MM.1S (cell line): Measurements from ENCODE around the gene TAS2R14.

Experiments used
- DNase-seq: peaks from one replicate; pipeline ENCODE4 v3.0.0-alpha.2; 2015
- H2AFZ ChIP-seq: fragments of 300-600 bp; sonication (generic); 2 replicates; pipeline ENCODE4 v1.6.0; 2016; ENCODE audit warnings: antibody characterized with exemption, low read length
- H3F3A ChIP-seq: fragments of 300-600 bp; sonication (generic); 2 replicates; pipeline ENCODE4 v1.6.1; 2016; ENCODE audit warnings: mild to moderate bottlenecking, antibody characterized with exemption, low read length, moderate library complexity, mixed read lengths; ENCODE audit not compliant: insufficient read depth
- H3K27ac ChIP-seq: fragments of 300-600 bp; sonication (generic); 2 replicates; pipeline ENCODE4 v1.5.1; 2016; ENCODE audit warnings: mild to moderate bottlenecking, low read length
- H3K27me3 ChIP-seq: fragments of 300-600 bp; sonication (generic); replicated peaks from 2 replicates; pipeline ENCODE4 v1.6.0; 2016; ENCODE audit warnings: low read length; ENCODE audit not compliant: insufficient read depth
- H3K36me3 ChIP-seq: fragments of 300-600 bp; sonication (generic); replicated peaks from 2 replicates; pipeline ENCODE4 v1.6.1; 2016; ENCODE audit warnings: mild to moderate bottlenecking, low read length, mixed read lengths; ENCODE audit not compliant: insufficient read depth
- H3K4me1 ChIP-seq: fragments of 300-600 bp; sonication (generic); 2 replicates; pipeline ENCODE4 v1.6.1; 2016; ENCODE audit warnings: low read length, mixed read lengths
- H3K4me2 ChIP-seq: fragments of 300-600 bp; sonication (generic); 2 replicates; pipeline ENCODE4 v1.6.0; 2016; ENCODE audit warnings: low read depth, low read length
- H3K4me3 ChIP-seq: fragments of 300-600 bp; sonication (generic); 2 replicates; pipeline ENCODE4 v1.5.1; 2016; ENCODE audit warnings: low read length, mixed read lengths
- H3K79me2 ChIP-seq: fragments of 300-600 bp; sonication (generic); 2 replicates; pipeline ENCODE4 v1.6.1; 2016; ENCODE audit warnings: mixed run types, low read length, mixed read lengths
- H3K9ac ChIP-seq: fragments of 300-600 bp; sonication (generic); 2 replicates; pipeline ENCODE4 v1.6.1; 2016; ENCODE audit warnings: low read length, mixed read lengths
- H3K9me2 ChIP-seq: fragments of 300-600 bp; sonication (generic); replicated peaks from 2 replicates; pipeline ENCODE4 v1.6.1; 2016; ENCODE audit warnings: mild to moderate bottlenecking, low read length, mixed read lengths; ENCODE audit not compliant: insufficient read depth
- H3K9me3 ChIP-seq: fragments of 300-600 bp; sonication (generic); replicated peaks from 2 replicates; pipeline ENCODE4 v1.6.1; 2016; ENCODE audit warnings: mild to moderate bottlenecking, low read length, mixed read lengths; ENCODE audit not compliant: insufficient read depth
- H4K20me1 ChIP-seq: fragments of 300-600 bp; sonication (generic); 2 replicates; pipeline ENCODE4 v1.6.1; 2016; ENCODE audit warnings: mild to moderate bottlenecking, low read length, moderate library complexity, mixed read lengths; ENCODE audit not compliant: insufficient read depth
- CTCF ChIP-seq: fragments of 300-600 bp; sonication (generic); IDR thresholded peaks from 2 replicates; pipeline ENCODE4 v1.5.1; 2016; ENCODE audit warnings: antibody characterized with exemption, low read length, mixed read lengths
- EZH2 ChIP-seq: fragments of 300-600 bp; sonication (generic); optimal IDR thresholded peaks from 2 replicates; pipeline ENCODE3; 2017; ENCODE audit warnings: low read depth, mild to moderate bottlenecking, antibody characterized with exemption, low read length, mixed read lengths
- EZH2phosphoT487 ChIP-seq: fragments of 300-600 bp; sonication (generic); IDR thresholded peaks from 2 replicates; pipeline ENCODE4 v1.6.1; 2018; ENCODE audit warnings: antibody characterized with exemption, low read length

The TAS2R14 gene

DNA sequence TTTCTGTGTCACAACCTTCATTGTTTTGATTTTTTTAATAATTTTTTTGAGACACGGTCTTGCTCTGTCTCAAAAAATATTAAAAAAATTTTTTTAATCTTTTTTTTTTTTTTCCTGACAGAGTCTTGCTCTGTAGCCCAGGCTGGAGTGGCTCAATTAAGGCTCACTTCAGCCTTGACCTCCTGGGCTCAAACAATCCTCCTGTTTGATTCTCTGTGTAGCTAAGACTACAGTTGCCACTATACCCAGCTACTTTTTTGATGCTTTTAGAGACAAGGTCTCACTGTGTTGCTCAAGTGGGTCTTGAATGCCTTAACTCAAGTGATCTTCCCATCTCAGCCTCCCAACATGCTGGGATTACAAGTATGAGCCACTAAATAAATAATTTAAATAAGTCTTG lies 19.3 kb downstream of the TAS2R14 start:
- H3F3A ChIP-seq, result no peaks in the 10 kb centered on the region
- no peak overlapping the region for H3K4me3 ChIP-seq
- no peak for DNase-seq
- H2AFZ ChIP-seq, result no peak overlapping the region
- H3K9ac ChIP-seq, result no peak overlapping the region
- H3K79me2 ChIP-seq, result no peaks in the 10 kb centered on the region
- H3K27ac ChIP-seq, result no peak overlapping the region
- no peaks in the 10 kb centered on the region for H3K9me3 ChIP-seq
- no peaks in the 10 kb centered on the region for H3K4me1 ChIP-seq
- no peaks in the 10 kb centered on the region for H3K27me3 ChIP-seq
- no peak overlapping the region for H3K4me2 ChIP-seq
- H3K9me2 ChIP-seq, result no peaks in the 10 kb centered on the region
- TF ChIP-seq EZH2 (no peak), CTCF (no peak), EZH2phosphoT487 (no peak)
- no peaks in the 10 kb centered on the region for H4K20me1 ChIP-seq
- H3K36me3 ChIP-seq, result no peaks in the 10 kb centered on the region

GRCh38 chr12:10910380-10910779 lies 28.7 kb downstream of the TAS2R14 start:
- no peaks in the 10 kb centered on the region for H3K79me2 ChIP-seq
- no peak overlapping the region for H3K4me3 ChIP-seq
- H2AFZ ChIP-seq, result no peak overlapping the region
- no peaks in the 10 kb centered on the region for H3K27me3 ChIP-seq
- H3K27ac ChIP-seq, result no peak overlapping the region
- H3K4me2 ChIP-seq, result no peak overlapping the region
- no peaks in the 10 kb centered on the region for H3K4me1 ChIP-seq
- no peaks in the 10 kb centered on the region for H3K9me3 ChIP-seq
- TF ChIP-seq EZH2phosphoT487 (no peak), EZH2 (no peak), CTCF (no peak)
- H3K36me3 ChIP-seq, result no peaks in the 10 kb centered on the region
- no peaks in the 10 kb centered on the region for H3K9me2 ChIP-seq
- H4K20me1 ChIP-seq, result no peaks in the 10 kb centered on the region
- DNase-seq, result no peak
- H3F3A ChIP-seq, result no peaks in the 10 kb centered on the region
- H3K9ac ChIP-seq, result no peak overlapping the region

GRCh38 chr12:10909462-10909861 lies 29.6 kb downstream of the TAS2R14 start, which contains the start of gene TAS2R13:
Gene TAS2R13 (minus strand): TSS chr12:10909562. CDS start chr12:10909298, 264 bp downstream.
- no peaks in the 10 kb centered on the region for H3K4me1 ChIP-seq
- H3F3A ChIP-seq, result no peaks in the 10 kb centered on the region
- H3K27me3 ChIP-seq, result no peaks in the 10 kb centered on the region
- H3K9me2 ChIP-seq, result no peaks in the 10 kb centered on the region
- TF ChIP-seq EZH2phosphoT487, result no peak
- no peak within 1 kb of the TSS for H3K9ac ChIP-seq
- H2AFZ ChIP-seq, result no peak within 1 kb of the TSS
- H3K79me2 ChIP-seq, result no peaks in the 10 kb centered on the region
- H3K9me3 ChIP-seq, result no peaks in the 10 kb centered on the region
- DNase-seq, result no peak
- no peak within 1 kb of the TSS for H3K4me2 ChIP-seq
- no peak within 1 kb of the TSS for H3K4me3 ChIP-seq
- H3K36me3 ChIP-seq, result no peaks in the 10 kb centered on the region
- H4K20me1 ChIP-seq, result no peaks in the 10 kb centered on the region
- no peak within 1 kb of the TSS for H3K27ac ChIP-seq

- no peak overlapping the region for H2AFZ ChIP-seq
- H3K27me3 ChIP-seq, result no peaks in the 10 kb centered on the region
- no peak overlapping the region for H3K9ac ChIP-seq
- TF ChIP-seq EZH2 (no peak), CTCF (no peak), EZH2phosphoT487 (no peak)
- H3F3A ChIP-seq, result no peaks in the 10 kb centered on the region
- H3K27ac ChIP-seq, result no peak overlapping the region
- no peaks in the 10 kb centered on the region for H3K79me2 ChIP-seq
- H3K9me2 ChIP-seq, result no peaks in the 10 kb centered on the region
- H3K36me3 ChIP-seq, result no peaks in the 10 kb centered on the region
- DNase-seq, result no peak
- H3K9me3 ChIP-seq, result no peaks in the 10 kb centered on the region
- no peaks in the 10 kb centered on the region for H3K4me1 ChIP-seq
- H4K20me1 ChIP-seq, result no peaks in the 10 kb centered on the region
- no peak overlapping the region for H3K4me3 ChIP-seq
- no peak overlapping the region for H3K4me2 ChIP-seq
Measured at GRCh38 chr12:10904686-10905085, 34.4 kb downstream of the TAS2R14 start.
